Measurements from ENCODE around the gene HEBP2.

DNA sequence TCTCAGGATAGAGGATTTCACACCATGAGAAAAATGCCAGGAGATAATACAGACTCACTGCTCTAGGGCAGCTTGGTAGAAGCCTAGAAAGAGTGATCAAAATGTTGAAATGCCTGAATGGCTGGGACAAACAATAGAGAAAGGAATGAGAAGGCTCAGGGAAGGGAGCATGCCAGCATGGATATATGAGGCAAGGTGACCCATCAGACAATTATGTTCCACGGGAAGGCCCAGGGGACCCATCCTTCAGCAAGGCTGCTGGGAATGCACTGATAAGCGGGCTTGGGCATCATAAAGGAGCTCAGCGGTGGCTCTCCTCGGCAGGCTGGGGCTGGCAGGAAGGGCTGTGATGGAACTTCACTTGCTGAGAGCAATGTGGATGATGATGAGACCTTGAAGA lies 12.2 kb downstream of the HEBP2 start:
- no peak for TF ChIP-seq CTCF (IDR thresholded peaks at IDR 0.05)
- TF ChIP-seq FOXK1 (CRISPR knock-in tag; IDR thresholded peaks at IDR 0.05): no peak
- no peak for TF ChIP-seq ELF4 (CRISPR knock-in tag; IDR thresholded peaks at IDR 0.05; ENCODE audit: low read depth)
- TF ChIP-seq JUN (CRISPR knock-in tag; IDR thresholded peaks at IDR 0.05): no peak
- TF ChIP-seq AR (CRISPR knock-in tag; IDR thresholded peaks at IDR 0.05): no peak
- TF ChIP-seq NR1H2 (CRISPR knock-in tag; IDR thresholded peaks at IDR 0.05): no peak
- no peak for TF ChIP-seq IRF2 (CRISPR knock-in tag; IDR thresholded peaks at IDR 0.05; ENCODE audit: borderline replicate concordance, low read depth)
- no peak for TF ChIP-seq GABPB1 (CRISPR knock-in tag; IDR thresholded peaks at IDR 0.05)
- no peak for TF ChIP-seq SP1 (CRISPR knock-in tag; conservative IDR thresholded peaks at IDR 0.05)

All from WTC11 (cell line).